HPDE6-E6E7 (cell line): ENCODE results near the gene FAF2.

Source experiments
- DNase-seq: peaks from one replicate; pipeline ENCODE4 v3.0.0; 2011; ENCODE audit warnings: missing footprints; ENCODE audit errors: extremely low spot score

FAF2 gene

GRCh38 chr5:176507911-176508310 lies 59.7 kb downstream of the FAF2 start:
- DNase-seq: no peak

DNA sequence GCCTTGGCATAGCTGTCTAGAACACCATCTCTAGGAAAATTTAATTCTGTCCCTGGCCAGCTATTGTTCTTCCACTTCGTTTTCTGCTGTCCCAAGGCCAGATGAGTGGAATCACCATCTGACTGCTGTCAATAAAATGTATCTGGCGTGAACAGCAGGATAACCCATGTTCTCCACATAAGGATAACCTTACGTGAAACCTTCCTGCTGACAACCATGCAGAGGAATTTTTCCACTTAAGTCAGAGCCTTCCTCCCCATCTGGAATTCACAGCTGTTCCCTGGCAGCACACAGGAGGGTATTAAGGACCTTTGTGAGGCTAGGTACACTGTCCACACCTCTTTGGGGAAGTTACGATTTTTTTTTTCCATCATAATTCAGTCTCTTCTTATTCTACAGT lies 60.4 kb downstream of the FAF2 start:
- no peak for DNase-seq

- DNase-seq: no peak
These were observed 65.6 kb downstream of the FAF2 start for GRCh38 chr5:176513788-176514187.

GRCh38 chr5:176514244-176514950 lies 66.2 kb downstream of the FAF2 start:
- no peak for DNase-seq

- DNase-seq: no peak
These were observed 67.2 kb downstream of the FAF2 start for GRCh38 chr5:176515396-176515795.

DNA sequence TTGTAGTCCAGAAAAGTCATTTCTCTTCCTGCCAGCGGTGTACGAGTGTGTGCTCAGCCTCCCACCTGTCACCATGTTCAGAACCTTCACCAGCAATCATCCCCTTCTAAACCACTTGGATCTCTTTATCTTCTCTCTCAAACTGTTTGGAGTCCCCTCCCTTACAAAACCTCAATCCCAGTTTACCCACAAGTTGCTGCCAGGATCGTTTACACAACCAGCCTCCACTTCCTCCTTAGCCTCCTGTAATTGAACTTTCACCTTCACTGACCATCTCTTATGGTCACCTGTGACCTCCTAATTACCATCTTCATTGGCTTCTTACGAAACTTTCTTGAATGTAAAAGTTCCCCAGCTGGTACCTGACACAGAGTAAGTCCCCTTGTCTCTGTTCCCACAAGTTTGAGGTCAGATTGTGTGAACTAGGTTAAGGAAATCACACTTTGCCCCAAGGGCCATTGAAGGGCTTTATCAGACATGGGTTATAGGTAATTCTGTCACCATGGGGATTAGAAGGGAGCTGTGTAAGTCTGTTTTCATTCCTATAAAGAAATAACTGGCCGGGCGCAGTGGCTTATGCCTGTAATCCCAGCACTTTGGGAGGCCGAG lies 69.0 kb downstream of the FAF2 start:
- DNase-seq: no peak

DNA sequence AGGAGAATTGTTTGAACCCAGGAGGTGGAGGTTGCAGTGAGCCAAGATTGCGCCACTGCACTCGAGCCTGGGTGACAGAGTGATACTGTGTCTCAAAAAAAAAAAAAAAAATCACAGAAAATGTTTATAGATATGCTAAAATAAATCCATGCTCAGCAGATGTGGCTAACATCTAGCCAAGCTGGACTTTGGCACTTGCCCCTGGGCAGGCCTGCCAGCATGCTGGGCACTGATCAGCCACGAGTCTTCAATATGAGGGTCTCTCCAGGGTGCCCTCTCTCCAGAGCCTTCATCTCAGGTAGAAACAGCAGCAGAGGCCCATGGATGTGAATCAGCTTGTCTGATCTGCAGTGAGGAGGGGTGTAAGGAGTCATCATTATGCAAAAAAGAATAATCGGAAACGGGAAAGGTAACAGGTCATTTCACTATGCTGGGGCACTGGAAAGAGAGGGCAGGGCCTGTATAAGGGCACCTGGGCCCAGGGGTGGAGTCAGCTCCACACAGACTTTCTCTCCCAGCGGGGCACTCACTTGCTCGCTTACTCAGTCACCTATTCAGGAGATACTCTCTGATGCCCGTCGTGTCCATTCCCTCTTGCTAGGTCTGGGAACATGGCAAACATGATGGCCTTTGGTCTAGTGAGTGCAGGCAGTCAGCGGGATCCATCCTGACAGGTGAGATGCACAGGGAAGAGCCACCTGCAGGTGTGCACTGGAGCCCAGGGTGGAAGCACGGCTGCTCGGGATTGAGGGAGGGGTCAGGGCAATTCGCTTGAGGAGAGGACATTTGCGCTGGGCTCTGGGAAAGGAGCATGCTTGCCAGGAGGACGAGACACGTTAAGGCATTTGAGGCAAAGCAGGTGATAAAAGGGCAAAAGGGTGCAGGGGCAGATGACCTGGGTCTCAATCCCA lies 71.9 kb downstream of the FAF2 start:
- DNase-seq: no peak

DNA sequence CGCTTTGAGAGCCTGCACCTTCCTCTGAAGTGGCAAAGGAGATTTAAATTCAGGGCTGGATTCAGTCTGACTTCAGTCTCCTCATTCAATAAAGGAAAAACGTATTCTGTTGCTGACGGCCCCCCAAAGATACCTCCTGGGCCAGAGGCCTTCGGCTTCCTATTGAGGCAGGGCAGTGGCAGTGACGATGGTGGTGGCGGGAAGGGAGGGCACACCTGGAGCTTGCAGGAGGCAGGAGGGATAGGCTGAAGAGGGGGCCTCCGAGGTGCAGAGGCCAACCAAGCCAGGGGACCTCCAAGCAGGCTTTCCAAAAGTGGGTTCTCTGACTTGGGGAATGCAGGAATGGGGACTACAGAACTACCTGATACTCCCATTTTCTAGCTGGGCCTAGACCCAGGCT lies 73.1 kb downstream of the FAF2 start:
- no peak for DNase-seq

DNA sequence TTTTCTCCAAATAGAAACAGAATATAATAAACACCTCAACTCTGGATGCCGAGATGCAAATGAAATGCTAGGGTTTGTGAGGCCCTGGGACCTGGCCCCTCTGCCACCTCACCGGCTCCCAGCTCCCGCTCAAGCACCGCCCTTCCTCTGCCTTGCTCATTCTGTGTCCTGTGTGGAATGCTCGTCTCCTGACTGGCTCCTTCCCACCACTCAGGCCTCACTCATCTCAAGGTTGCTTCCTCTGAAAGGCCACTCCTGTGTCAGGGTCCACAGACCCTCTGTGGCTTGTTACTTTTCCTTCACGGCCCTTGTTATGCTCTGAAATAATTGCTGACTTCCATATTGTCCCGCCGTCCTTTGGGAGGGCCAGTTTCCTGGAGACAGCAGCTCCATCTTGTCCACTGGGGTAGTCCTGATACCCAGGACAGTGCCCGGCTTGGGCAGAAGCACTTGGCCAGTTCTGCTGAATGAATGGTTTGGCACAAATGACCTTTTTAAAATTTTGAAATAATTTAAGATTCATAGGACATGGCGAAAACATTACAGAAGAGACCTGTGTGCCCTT lies 73.6 kb downstream of the FAF2 start:
- no peak for DNase-seq

GRCh38 chr5:176524138-176524537 lies 76.0 kb downstream of the FAF2 start:
- no peak for DNase-seq

DNA sequence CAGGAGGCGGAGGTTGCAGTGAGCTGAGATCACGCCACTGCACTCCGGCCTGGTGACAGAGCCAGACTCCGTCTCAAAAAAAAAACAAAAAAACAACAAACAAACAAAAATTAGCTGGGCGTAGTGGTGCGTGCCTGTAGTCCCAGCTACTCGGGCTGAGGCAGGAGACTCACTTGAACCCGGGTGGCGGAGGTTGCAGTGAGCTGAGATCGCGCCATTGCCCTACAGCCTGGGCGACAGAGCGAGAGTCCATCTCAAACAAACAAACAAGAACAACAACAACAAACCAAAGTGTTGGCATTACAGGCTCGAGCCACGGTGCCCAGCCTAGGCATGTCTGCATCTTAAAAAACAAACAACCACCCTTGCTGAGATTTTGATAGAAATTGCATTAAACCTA lies 76.8 kb downstream of the FAF2 start:
- DNase-seq: no peak

- DNase-seq: no peak
These were observed 77.5 kb downstream of the FAF2 start for GRCh38 chr5:176525677-176526076.

GRCh38 chr5:176526462-176526861 lies 78.3 kb downstream of the FAF2 start:
- DNase-seq: no peak

GRCh38 chr5:176527246-176528222 lies 79.3 kb downstream of the FAF2 start:
- no peak for DNase-seq

DNA sequence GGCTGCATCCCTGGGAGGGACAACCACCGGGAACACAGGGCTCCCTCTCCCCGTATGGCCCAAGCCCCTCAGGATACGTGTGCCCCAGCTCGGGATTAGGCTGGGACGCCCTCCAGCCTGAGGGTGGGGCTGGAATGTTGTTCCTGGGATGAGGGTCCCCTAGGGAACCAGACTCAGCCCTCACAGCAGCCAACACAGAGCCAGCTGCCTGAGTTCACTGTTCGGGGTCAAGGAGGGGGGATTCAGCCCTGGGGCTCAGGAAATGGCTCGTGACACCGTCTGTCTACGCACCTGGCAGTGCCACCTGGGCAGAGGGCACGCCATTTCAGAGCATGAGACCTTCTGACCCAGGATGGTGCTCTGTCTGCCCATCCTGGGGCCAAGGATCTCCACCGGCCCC lies 80.1 kb downstream of the FAF2 start:
- DNase-seq: no peak

GRCh38 chr5:176528761-176529115 lies 80.6 kb downstream of the FAF2 start:
- DNase-seq: no peak

DNA sequence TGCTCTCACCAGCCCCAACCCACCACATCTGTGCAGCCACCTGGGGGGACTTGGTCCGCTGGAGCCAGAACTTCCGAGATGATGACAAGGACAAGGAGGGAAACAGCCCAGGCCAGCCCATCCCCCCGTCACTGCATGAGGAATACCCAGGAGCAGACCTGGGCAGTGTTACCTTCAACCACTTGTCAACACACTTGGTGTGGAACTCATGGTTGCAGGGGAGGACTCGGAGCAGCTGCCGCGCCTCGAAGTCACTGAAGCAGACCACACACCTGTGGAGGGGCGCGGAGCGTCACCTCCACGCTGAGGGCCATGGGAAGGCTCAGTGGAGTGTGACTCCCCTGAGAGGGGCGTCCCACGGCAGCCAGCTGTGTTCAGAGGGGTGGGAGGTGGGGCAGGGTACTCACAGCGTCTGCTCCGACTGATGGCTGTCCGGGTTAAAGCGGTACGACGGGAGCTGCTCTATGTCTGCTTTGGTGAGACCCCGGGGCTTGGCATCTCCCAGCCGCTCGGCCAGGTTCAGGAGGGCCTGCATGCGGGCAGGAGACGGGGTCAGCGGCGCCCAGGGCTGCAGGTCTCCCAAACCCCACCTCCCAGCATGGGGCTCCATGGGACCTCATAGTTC lies 81.0 kb downstream of the FAF2 start:
- no peak for DNase-seq

GRCh38 chr5:176529741-176530141 lies 81.6 kb downstream of the FAF2 start:
- DNase-seq: no peak

- DNase-seq: no peak
These were observed 82.3 kb downstream of the FAF2 start for GRCh38 chr5:176530393-176530982.
